Stomach (tissue), 4 donors: ENCODE results near the gene PLEKHO2.

Experiments
- CTCF ChIP-seq, 7 experiments: fragments of 450-650 bp in 4 of 7; fragments of 200-600 bp in 3 of 7; sonication (generic) in 3 of 7; IDR thresholded peaks; one replicate each; pipeline ENCODE4 v1.5.1; 2016 to 2019; ENCODE audit warnings: antibody characterized with exemption in 7 of 7, control low read depth in 2 of 7, mild to moderate bottlenecking in 1 of 7
- EP300 ChIP-seq: sonication (generic); formaldehyde crosslinking; IDR thresholded peaks from one replicate; pipeline ENCODE4 v1.6.1; 2017; ENCODE audit warnings: antibody characterized with exemption
- POLR2A ChIP-seq, 4 donors: fragments of 450-650 bp; IDR thresholded peaks; one replicate each; pipeline ENCODE4 v1.6.1; 2016; ENCODE audit warnings: antibody characterized with exemption in 4 of 4, control low read depth in 2 of 4, mild to moderate bottlenecking in 1 of 4, moderate library complexity in 1 of 4
- POLR2AphosphoS5 ChIP-seq, 3 donors: sonication (generic); formaldehyde crosslinking; IDR thresholded peaks; one replicate each; pipeline ENCODE4 v1.6.1; 2016; ENCODE audit warnings: antibody characterized with exemption in 3 of 3

- no peak for TF ChIP-seq CTCF (IDR thresholded peaks at IDR 0.05)
- no peak for TF ChIP-seq POLR2AphosphoS5 (IDR thresholded peaks at IDR 0.05)
- TF ChIP-seq EP300, result no peak
- TF ChIP-seq POLR2A (IDR thresholded peaks at IDR 0.05), result no peak
Measured at GRCh38 chr15:64847448-64847847, 5.7 kb downstream of the PLEKHO2 start.
